NCI-H2107 treated with DMSO at 0.1 percent for 48 hours (cell line): ENCODE results near the gene MOCS2.
"Not testable (repeated sequence)": the region's sequence is repeated elsewhere in the genome, so short reads cannot be mapped to it uniquely, and the experiment has no call there.

Experiments used
- DNase-seq: peaks from one replicate; lab custom pipeline; 2025; ENCODE audit not compliant: unreplicated experiment; lab: John Stamatoyannopoulos, UW

The MOCS2 gene, protein sequence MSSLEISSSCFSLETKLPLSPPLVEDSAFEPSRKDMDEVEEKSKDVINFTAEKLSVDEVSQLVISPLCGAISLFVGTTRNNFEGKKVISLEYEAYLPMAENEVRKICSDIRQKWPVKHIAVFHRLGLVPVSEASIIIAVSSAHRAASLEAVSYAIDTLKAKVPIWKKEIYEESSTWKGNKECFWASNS

DNA sequence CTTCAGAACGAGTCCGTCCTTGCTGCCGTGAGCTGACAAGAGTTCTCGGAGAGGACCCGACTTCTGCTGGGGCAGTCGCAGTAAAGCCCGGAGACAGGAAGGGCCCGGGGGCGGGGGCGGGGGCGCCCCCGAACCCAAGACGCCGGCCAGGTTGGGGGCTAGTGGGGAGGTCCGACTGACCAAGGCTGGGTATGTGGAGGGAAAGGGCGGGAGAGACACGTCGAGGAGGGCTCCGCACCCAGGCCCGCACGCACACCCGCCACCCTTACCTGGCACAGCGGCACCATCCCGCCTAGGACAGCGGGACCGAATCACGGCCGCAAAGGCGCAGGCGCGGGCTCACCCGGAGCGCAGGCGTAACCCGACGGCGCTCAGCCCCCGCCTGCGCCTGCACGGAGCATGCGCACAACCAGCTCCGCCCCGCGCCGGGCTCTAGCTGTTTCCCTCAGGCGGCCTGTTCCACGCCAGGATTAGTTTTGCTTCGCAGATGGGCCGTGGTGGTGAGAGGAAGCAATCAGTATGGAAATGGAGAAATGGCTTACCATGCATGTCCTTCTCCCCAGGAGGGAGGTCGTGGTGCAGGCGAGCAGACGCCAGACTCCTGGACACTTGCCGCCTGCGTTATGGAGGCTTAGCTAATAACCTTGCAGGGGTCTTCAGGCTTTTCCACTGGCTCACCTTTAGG is at the start of gene MOCS2:
MOCS2 (minus strand) TSS at position 315 of the 685 bp plus-strand sequence. CDS start 2,583 bp downstream, outside the sequence.
- peak; percentile 32 for DNase-seq

DNA sequence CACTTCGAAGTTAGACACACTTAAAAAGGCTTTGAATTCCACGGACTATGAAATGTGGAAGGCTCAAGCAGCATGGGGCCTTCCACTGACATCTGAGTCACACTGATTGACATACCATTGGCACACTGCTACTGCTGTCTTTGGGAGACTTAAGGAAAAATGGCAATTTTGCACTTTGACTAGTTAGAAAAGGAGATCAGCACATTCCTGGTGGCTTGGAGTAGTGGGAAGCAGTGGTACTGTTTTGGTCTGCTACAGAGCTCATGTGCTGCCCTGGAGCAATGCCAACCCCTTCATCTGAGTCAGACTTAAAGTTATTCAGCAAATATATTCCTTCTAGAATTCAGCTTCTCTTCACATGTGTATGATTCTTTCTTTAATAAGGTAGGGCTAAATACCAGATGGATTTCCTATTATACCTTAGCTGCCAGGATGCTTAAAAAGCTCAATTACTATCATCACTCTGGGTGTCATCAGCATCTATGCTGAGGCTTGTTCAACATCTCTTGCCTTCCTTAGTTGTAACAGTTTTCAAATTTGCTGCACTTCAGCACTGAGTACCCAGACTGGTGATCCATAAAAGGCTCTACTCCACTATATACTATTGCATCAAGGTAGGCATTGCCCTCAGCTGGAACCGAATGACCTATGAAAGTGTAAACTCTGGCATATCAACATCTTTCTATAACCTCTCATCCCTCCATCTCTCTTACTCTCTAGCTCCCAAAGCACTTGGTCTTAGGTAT is 42.3 kb upstream of the MOCS2 start:
- no peak for DNase-seq

DNA sequence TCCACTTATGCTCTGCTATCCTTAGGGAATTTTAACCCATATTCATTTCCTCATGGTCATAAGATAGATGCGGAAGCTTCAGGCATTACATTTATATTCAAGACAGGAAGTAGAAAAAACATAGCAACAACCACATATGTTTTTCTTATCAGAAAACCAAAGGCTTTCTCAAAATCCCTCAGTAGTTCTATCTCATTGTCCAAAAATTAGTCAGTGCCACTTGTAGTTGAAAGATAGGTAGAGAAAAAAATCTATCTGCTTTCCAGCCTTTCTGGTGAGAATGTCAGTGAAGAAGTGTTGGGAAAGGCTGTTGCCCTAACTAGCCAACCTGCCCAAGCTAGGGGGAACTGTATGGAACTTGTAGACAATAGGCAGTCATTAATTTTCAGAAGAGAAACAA is 23.5 kb upstream of the MOCS2 start:
- no peak for DNase-seq

DNA sequence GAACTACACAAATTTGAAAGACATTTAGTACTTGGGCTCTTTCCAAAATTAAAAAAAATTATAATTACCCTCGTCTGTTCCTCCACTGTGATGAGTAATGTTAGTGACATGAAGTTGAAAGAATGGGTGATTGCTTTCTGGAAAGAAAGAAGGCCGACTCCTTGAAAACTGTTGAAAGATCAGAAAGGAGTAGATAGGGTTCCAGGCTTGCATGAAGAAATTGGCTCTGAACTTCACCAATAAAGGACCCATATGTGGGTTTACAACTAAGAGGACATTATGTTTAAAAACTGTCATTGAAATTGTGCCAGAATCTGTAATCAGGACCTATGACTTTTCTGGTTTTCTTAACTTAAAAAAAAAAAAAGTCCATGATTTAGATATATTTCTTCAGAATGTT is 20.7 kb upstream of the MOCS2 start:
- no peak for DNase-seq

DNA sequence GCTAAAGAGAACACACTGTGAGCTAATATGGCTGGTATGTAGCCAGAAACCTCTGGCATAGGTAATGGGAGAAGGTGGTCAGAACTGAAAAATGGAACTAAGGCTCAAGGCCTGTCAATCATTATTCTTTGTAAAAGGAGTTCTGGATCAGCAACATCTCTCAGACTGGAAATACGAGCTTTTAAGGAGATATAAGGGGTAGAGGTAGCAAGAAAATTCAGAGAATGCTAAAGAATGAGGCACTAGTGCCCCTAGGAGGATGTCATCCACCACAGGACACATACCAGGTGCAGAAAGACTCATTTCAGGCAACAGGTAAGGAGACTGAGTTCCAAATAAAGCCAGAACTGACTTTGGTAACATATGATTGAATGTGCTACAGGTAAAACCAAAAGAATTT is 18.9 kb upstream of the MOCS2 start:
- no peak for DNase-seq

DNA sequence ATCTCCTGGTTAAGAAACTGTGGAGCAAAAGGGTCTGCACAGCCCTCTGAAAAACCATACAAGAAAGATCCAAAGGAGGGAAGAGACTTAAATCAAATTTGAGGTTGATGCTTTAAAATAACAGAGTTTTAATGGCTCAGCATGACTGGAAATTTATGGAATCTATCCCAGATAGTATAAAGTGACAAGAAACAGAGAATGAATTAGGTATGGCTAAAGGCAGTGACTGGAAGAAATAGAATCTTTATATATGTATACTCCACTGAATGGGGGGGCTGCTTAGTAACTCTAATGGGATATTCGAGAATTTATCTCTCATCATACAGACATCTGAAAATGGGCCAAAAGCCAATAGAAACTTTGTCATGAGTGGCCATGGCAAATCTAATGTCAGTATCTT is 17.6 kb upstream of the MOCS2 start:
- no peak for DNase-seq

DNA sequence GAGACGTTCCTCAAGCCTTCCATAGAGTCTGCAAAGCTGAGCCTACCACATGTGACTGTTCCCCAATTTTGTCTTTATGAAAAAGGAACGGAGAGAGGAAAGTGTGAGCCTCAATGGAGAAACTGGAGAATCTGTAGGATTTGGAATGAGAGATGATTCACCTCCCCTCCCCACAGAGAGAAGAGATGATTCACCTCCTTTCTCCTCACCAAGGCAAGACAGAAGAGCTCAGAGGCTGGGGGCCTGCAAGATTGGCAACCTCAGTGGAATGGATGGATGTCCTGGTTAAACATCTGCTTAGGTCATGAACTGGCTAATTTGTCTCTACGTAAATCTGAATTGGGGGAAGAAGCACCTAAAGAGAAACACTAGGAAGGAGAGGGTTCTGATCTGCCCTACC is 17.0 kb upstream of the MOCS2 start:
- DNase-seq, result no peak

DNA sequence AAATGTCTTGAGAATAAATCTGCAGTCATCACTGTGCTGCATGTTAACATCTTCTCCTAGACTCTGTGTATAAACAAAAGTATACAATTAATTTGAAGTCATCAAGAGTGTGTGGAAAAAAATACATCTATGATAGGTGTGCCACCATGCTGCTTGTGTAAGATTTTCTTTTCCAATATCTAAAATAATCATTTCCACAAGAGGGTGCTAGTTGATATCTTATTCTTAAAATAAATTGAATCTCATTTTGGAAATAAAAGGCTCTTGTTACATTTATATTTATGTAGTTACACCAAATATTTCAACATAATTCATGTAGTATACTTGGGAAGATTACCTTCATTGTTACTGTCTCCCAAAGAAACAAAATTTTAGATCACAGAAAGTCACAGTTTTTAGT is 14.1 kb upstream of the MOCS2 start:
- DNase-seq, result no peak

DNA sequence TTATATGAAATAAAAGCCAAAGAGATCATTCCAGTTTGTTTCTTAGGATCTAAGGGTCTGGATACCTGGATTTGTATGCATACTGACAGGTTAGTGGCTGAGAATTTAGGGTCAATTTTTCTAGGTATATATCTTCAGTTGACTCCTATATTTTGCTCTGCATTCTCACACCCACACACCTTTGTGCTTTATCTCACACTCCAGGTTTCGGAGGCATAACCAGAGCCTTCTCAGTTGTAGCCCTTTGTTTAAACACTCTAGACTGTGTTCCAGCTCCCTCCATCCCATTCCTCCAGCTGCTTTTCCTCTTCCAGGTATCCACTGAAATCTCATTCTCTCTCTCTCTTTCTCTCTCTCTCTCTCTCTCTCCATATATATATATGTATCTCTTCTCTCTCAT is 10.6 kb upstream of the MOCS2 start:
- no peak for DNase-seq

DNA sequence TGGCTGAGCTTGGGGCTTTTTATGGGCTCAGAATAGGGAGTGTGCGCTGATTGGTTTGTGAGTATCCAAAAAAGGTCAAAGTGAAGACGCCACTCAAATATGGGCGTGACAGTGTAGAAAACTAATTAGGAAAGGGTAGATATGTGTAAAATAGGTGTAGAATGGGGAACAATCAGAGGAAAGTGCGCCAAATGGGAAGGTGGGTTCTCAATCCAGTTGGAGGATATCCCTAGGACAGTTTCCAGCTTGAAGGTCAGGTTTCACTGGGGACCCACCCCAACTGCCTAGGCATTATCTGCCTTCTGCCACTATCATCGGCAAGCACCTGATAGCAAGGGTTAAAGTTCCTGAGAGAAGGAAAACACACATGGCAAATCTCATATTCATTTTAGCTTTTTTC is 9.3 kb upstream of the MOCS2 start:
- no peak for DNase-seq

DNA sequence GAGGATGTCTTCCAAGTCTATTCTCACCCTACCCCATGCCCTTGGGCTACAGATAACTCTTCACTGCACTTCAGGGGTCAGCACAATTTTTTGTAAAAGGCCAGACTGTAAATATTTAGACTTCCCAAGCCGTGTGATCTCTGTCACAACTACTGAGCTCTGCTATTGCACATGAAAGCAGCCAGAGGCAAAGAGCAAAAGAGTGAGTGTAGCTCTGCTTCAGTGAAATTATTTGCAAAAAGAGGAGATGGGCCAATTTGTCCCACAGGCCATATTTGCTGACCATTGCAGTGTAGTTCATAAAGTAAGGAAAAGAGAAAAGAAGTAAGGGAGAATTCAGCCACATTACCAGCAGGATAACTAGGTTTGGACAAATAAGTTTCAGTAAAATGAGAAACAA is 7.0 kb upstream of the MOCS2 start:
- no peak for DNase-seq

DNA sequence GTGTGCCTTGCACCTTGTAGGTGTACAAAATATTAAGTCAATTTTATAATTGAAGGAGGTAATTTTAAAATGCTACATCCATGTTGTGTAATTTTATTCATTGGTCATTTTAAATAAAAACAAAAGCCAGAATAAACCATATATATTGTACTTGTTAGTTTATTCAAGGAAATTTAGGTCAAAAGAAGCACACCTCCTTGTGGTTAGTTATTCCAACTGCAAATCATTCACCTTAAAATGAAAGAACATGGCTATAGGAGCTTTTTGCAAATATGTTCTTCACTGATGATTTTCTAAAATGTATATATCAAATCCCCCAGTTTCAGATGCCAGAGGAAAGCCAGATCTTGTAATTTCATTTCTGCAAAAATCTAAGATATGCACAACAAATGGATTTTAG is 5.4 kb upstream of the MOCS2 start:
- no peak for DNase-seq

DNA sequence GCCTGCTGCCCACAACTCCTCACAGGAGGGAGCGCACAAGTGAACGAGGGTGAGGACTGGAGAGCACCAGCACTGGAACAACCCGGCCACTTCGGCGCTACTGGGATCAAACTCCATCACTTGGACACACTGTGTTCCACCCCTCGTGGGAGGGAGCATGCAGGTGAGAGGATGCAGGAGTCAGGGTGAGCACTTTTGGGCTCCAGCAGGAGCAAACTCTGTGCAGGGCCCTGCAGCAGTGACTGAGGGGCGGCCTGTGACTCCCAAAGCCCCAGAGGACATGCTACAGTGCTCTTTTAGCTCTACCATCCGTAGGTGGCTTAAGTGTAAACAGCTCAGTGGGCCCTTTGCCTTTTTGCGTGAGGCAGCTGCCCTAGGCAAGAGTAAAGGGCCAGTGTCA is 4.4 kb upstream of the MOCS2 start:
- no peak for DNase-seq

DNA sequence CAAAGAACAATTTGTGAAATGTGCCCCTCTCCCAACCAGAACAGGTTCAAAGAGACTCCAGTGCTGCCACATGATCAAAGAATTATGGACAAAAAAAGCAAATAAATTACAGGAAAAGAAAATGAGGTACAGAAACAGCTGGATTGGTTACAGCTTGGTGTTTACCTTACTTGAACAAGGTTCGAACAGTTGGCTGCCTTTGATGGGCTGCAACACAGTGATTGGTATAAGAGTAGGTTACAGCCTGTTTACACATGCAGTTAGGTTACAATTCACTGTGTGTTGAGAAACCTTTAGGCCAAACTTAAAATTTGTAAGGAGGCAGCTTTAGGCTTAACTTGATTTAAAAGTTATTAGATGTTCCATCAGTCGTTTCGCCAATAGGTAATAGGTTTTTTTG is 3.4 kb upstream of the MOCS2 start:
- DNase-seq, result no peak

DNA sequence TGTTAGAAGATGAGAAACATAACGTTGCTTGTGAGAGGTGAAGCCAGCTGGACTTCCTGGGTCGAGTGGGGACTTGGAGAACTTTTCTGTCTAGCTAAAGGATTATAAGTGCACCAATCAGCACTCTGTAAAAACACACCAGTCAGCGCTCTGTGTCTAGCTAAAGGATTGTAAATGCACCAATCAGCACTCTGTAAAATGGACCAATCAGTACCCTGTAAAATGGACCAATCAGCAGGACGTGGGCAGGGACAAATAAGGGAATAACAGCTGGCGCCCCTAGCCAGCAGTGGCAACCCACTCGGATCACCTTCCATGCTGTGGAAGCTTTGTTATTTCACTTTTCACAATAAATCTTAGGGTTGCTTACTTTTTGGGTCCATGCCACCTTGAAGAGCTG is 2.8 kb upstream of the MOCS2 start:
- not testable (repeated sequence) for DNase-seq

DNA sequence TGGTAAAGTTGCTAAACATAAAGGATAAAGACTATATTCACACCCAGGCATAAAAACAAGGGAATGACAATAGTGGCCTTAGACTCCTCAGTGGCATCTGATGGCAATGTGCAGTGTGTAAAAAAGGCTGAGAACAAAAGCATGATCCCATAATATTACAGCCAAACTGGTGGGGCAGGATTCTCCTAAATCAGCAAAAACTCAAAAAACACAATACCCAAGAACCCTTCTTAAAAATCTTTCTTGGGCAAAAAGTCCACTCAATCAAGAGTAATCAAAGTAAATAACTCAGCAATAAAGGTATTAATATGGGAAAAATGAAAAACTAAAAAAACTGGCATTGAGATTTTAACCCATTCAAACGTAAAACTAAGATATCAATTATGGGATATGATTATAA is 1.6 kb upstream of the MOCS2 start:
- no peak for DNase-seq

DNA sequence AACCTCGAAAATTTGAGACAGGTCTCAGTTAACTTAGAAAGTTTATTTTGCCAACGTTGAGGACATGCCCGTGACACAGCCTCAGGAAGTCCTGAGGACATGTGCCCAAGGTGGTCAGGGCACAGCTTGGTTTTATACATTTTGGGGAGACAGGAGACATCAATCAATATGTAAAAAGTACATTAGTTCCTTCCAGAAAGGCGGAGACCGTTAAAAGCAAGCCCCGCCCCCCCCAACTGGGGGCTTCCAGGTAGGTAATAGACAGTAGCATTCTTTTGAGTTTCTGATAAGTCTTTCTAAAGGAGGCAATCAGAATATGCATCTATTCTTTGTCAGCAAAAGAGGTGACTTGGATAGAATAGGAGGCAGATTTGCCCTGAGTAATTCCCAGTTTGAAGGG is 599 bp upstream of the MOCS2 start:
- no peak for DNase-seq

DNA sequence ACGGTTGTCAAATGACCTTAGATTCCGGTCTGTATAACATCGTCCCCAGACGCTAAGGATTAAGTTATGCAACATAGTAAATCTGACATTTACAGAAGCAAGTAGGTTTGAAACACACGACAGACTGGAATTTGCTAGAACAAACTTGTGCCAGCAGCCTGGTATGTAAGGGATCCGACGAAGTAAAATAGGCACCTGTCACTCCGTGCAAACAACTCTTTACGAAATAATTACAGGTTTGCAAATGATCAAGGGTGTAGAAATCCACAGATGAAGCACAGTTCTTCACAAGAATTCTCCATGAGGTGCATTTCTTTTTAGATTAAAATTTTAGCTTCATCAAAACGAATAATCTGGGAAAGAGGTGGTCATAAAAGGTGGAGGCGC is 508 bp downstream of the MOCS2 start:
- no peak for DNase-seq

DNA sequence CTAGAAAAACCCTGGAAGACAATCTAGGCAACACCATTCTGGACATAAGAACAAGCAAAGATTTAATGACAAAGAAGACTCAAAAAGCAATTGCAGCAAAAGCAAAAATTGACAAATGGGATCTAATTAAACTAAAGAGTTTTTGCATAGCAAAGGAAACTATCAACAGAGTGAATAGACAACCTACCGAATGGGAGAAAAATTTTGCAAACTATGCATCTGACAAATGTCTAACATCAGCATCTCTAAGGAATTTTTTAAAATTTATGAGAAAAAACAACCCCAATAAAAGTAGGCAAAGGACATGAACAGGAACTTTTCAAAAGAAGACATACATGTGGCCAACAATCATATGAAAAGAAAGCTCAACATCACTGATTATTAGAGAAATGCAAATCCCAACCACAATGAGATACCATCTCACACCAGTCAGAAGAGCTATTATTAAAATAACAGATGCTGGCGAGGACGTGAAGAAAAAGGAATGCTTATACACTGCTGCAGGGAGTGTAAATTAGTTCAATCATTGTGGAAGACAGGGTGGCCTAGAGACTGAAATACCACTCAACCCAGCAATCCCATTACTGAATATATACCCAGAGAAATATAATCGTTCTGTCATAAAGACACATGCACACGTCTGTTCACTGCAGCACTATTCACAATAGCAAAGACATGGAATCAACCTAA is 3.8 kb downstream of the MOCS2 start:
- DNase-seq, result no peak

DNA sequence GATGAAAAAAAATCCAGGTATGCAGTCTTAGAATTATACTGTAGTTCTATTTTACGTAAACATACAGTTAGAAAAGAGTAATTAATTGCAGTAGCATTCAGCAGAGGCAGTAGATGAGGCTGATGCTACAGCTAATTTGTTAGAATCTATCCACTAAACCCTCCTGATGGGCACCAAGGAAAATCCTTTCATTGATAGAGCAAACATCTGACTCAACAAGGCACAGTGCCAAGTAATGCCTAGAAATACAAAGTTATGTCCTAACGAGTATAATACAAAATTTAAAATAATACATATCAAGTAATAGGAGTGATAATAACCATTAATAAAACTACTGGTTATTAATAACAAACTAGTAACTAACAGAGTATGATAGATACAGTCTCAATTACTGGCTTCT is 9.0 kb downstream of the MOCS2 start:
- no peak for DNase-seq

DNA sequence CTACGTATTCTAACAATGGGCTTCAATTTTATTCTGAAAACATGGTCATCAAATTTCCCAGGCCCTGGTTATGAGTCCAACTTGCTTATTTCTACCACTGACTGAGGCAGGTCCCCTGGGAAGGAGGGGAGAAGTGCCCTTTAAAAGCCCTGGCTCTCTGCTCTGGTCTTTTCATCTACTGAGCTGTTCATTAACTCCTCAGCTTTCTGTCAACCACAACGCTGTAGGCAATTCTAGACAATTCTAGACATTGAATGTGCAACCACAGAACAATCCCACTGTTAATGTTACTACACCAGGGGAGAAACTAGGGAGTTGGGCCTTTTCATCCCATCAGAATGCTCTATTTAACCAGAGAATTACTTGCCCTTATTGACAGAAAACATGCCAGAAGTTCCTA is 10.0 kb downstream of the MOCS2 start:
- peak; percentile 81 for DNase-seq
